DMS153 treated with DMSO at 0.1 percent for 48 hours (cell line): ENCODE data around the gene PPTC7.
A peak's percentile ranks its signal among the peaks of the same experiment; 100 is the strongest.
"Not testable (repeated sequence)": the region's sequence is repeated elsewhere in the genome, so short reads cannot be mapped to it uniquely, and the experiment has no call there.

Experiments
- DNase-seq: peaks from one replicate; lab custom pipeline; 2025; ENCODE audit not compliant: unreplicated experiment; lab: John Stamatoyannopoulos, UW

The PPTC7 gene

DNA sequence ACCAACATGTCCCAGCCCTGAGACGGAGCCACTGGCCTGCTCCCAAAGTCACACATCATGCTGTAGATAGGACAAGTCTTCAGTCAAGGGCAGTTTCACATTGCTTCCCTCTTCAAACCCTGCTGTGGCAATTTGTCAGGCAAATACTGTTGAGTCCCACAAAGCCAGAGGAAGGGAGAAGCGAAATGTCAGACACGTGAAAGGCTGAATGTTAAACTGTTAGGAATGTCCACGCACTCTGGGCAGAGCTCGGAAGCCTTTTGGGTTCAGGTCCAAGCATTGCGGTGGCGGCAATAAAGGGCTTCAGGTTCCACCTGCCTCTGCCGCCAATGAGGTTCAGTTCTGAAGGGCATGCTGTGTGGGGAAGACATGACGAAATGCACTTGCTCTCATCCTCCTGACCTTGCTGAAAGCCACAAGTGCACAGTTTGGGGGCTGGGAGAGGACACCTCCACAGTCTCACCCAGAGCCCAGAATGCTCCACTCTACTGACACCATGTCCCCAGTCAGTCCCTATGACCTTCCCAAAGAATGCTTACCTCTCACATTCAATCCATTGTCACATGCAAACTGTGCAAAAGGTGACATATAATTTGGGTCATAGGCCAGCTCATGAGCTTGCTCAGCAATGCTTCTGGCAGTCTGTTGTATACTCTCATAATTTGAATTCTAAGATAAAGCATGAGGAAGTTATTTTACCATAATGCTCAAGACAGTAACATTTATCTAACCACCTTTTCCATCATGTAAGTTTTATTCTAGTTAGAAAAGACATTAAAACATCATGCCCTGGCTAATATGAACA, 45.3 kb downstream of the PPTC7 start:
- peak; percentile 48 for DNase-seq

DNA sequence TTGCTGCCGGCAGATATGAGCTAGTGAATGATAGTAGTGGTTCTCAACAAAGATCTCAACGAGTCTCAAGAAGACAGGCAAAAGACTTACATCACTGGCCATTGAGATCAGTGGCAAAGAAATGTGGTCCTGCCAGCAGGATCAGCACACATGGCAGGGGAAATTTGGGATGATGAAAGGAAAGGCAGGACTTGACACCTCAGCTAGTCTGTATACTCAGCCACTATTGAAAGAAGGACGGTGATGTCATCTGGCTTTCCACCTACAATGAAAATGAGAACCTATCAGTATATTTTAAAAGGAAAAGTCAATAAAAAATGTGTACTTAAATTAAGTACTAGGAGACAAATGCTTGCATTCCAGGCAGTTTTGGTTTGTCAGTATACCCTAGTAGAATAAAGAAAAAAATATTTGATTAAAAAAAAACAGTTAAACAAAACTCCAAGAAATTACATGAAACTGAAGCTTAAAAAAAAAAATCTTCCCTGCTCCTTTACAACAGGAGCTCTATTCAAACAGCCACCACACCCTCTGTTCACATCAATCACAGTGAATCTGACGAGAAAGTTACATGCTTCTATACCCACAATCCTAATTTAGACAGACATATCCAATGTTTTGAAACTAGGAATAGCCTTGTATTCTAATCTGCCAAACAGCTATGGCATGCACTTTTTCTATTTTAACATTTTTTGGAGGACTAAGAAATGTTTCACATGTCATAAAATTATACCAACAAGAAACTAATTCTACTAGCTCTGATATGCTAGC, 46.1 kb downstream of the PPTC7 start:
- DNase-seq, result no peak

DNA sequence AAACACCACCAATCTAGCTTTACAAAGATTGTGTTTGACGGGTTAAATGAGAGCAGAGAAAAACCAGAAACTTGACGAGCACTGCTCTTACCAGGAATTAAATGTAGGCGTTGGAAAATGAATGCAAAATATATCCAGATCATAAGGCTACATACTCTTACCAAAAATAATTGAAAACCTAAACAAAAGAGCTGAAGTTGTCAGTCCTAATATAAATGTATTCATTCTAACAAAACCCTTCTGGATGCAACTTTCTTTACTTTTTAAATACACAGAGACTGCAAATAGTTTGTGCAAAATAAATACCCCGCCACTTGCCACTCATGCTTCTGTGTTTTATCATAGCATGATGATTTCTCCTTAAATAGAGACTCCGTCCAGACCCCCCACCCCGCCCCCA, 48.3 kb downstream of the PPTC7 start:
- no peak for DNase-seq

DNA sequence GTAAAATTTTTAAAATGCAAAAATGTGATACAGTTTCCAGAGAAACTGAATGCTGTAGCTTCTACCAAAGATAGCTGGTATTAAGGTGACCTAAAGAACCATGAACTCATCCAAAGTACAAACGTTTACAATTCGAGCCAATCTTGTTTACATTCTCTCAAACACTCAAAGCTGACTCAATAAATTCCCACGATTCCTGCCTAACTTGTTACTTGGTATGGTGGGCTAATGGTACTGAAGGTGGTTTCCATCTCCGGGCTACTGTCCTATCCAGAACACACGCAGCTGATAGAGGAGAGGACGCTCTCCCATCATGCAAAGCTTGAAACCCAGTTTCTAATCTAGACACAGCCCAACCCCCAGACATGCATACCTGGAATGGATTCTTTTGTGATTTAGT, 49.5 kb downstream of the PPTC7 start:
- no peak for DNase-seq

DNA sequence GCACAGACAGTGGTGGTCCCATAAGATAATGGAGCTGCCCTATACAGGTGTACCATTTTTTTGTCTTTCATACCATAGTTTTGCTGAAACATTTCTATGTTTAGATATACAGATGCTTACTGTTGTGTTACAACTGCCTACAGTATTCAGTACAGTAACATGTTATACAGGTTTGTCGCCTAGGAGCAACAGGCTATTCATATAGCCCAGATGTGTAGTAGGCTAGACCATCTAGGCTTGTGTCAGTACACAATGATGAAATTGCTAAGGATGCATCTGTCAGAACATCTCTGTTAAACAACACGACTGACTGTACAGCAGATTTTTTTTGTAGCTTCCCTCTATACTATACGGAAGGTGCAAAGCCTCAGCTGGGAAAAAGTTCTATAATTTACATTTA, 50.5 kb downstream of the PPTC7 start:
- DNase-seq, result no peak

DNA sequence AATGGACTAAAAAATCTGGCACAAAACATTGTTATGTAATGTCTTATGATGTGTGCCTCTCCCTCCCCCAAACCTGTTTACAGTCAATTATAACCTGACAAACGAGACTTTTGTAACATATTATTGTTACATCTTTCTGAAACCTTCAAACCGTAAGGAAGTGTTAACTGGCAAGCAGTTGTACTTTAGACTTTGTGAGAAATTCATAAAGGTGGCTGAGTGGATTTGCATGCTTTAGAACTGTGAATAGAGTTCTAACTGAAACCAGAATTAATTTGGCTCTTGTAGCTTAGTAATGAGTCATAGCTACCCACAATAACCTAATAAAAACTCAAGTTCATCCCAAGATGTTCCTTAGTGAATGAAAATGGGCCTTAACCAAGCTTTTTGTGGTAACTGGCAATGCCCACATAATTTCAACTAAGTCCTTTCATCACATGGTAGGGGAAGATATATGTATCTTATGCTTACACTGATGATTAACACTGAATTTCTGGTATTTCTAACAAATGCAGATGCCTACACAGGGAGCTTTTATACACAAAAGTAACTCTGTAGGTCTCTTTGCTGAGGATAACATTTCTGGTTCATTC, 51.3 kb downstream of the PPTC7 start:
- no peak for DNase-seq

DNA sequence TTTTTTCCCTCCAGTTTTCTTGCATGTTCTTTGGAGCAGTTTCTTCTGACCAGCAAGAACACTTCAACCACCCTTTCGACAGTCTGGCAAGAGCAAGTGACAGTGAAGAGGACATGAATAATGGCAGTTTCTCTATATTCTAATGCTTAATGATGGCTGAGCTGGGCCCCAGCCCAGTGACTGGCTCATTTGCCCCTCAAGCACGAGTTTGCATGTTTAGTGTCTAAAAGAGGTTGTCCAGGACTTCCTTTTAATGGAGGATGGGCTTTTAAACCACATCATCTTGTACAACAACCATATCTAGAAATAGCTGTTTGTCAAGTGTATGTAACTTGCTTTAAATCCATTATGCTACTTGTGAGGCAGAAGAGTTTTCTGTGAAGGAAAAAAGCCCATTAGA, 52.6 kb downstream of the PPTC7 start:
- no peak for DNase-seq

DNA sequence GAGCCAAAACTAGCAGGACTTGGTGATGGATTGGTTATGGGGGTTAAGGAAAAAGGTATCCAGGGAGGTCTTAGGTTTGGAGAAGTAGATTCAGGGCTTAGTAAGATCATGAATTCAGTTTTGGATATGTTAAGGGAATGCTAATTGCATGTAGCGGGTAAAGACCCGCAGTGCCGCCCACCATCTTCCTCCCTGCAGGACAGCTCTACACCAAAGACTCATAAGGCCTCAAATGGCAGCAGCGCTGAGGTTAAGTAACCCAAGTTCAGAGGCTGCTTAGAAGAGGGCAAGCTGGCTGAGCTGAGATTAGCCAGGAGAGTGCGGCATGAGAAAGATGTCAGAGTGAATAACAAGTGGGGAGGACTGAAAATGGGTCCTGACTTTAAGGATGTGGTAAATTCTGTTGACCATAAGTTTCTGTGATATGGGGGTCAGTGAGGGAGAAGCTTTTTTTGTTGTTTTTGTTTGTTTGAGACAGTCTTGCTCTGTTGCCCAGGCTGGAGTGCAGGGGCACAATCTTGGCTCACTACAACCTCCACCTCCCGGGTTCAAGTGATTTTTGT, 54.8 kb downstream of the PPTC7 start:
- no peak for DNase-seq

DNA sequence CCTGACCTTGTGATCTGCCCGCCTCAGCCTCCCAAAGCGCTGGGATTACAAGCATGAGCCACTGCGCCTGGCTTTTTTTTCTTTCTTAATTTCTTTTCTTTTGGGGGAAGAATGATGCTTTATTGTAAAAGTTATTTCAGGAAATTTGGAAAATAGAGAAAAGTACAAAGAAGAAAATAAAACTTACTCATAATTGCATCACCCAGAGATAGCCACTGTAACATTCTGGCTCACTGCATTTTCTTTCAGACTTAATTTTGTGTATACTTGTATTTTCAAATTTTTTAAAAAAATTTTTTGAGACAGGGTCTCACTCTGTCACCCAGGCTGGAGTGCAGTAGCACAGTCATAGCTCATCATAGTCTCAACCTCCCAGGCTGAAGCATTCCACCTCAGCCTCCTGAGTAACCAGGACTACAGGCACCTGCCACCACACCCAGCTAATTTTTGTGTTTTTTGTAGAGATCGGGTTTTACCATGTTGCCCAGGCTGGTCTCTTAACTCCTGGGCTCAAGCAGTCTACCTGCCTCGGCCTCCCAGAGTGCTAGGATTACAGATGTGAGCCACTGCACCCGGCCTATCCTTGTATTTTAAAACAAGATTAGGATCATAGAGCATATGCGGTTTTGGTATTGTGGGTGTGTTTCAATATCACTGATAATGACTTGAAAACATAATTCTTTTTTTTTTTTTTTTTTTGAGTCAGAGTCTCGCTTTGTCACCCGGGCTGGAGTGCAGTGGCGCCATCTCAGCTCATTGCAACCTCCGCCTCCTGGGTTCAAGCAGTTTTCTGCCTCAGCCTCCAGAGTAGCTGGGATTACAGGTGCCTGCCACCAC, 62.0 kb downstream of the PPTC7 start:
- not testable (repeated sequence) for DNase-seq

DNA sequence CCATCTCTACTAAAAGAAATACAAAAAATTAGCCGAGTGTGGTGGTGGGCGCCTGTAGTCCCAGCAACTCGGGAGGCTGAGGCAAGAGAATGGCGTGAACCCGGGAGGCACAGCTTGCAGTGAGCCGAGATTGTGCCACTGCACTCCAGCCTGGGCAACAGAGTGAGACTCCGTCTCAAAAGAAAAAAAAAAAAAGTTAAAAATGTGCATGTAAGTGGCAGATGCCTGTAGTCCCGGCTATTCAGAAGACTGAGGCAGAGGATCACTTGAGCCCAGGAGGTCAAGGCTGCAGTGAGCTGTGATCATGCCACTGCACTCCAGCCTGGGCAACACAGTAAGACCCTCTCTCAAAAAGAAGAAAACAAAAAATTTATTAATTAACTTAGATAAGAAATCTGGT, 65.1 kb downstream of the PPTC7 start:
- not testable (repeated sequence) for DNase-seq

DNA sequence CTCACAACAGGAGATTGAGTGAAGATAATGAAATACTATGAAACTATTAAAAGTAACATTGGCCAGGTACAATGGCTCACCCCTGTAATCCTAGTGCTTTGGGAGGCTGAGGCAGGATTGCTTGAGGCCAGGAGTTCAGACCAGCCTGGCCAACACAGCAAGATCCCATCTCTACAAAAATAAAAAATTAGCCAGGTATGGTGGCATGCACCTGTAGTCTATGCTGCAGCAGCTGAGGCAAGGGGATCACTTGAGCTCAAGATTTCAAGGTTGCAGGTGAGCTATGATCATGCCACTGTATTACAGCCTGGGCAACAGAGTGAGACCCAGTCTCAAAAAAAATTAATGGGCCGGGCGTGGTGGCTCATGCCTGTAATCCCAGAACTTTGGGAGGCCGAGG, 66.1 kb downstream of the PPTC7 start:
- no peak for DNase-seq

DNA sequence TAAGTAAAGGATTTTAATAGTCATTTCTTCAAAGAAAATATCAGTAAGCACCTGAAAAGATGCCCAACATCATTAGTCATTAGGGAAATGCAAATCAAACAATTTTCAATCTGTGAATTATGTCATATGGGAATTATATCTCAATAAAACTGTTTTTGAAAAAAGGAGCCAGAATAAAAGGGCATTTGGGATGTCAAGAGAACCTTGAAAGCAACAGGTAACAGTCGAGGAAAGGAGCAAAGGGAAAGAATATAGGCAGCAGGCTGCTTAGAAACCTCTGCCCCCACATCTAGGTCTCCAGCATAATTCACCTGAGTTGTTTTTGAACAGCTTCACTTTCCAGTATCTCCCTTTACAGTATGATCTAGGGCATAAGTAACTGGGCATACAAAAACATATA, 68.8 kb downstream of the PPTC7 start:
- no peak for DNase-seq

DNA sequence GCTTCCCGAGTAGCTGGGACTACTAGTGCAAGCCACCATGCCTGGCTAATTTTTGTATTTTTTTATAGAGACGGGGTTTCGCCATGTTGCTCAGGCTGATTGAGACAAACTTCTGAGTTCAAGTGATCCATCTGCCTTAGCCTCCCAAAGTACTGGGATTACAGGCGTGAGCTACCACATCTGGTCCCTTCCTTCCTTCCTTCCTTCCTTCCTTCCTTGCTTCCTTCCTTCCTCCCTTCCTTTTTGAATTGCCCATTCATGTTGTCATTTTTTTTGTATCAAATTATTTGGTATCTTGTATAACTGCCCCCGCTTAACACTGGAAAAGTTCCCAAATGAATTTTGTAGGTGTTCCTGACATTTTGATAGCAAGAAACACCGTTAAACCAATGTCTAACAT, 69.3 kb downstream of the PPTC7 start:
- DNase-seq, result no peak

DNA sequence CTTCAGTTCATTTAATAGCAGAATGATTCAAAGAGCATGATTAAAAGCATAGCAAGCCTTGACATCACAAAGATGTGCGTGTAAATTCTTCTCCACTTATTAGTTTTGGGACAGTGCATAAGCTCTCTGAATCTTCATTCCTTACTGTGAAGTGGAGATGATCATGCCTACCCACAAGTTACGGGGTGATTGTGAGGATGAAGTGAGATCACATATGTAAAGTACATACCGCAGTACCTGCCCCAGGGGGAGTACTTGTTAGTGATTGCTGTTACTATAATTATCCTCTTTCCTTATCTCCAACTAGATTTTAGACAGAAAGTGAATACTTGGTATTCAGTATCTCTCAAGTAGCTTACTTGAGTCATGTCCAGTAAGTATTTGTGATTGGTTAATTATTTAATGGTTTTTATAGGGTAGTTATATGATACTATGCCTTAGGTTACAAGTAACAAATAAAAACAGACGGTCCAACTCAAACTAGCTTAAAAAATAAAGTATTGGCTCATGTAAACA, 75.0 kb downstream of the PPTC7 start:
- no peak for DNase-seq

DNA sequence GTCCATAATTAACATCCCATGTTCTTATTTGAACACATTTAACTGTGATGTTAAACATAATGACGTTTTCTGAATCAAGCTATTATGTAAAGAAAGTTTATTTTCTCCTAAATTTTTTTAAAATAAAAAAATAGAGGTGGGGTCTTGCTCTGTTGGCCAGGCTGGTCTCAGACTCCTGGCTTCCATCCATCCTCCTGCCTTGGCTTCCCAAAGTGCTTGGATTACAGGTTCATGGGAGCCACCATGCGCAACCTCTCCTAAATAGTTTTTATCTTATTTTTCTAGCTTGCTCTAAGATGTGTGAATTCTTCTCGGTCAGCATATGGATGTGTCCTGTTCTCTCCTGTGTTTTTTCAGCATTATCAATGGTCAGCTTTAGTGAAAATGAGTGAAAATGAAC, 77.8 kb downstream of the PPTC7 start:
- no peak for DNase-seq

DNA sequence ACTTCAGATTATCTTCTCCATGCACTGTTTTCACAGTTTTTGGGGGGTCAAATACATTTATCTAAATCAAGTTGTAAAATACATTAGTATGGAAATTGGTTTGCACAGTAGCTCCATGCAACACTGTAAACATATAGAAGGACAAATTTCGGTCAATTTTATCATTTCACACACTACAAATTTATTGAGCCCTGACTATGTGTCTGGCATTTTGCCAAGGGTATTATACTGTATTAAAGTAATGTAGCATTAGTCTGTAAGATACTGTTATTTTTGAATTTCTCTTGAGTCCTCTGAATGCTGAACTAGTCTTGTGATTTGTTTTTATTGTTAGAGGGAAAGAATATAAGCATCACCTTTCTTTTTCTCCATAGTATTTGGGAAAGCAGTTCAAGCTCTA, 79.7 kb downstream of the PPTC7 start:
- DNase-seq, result no peak

DNA sequence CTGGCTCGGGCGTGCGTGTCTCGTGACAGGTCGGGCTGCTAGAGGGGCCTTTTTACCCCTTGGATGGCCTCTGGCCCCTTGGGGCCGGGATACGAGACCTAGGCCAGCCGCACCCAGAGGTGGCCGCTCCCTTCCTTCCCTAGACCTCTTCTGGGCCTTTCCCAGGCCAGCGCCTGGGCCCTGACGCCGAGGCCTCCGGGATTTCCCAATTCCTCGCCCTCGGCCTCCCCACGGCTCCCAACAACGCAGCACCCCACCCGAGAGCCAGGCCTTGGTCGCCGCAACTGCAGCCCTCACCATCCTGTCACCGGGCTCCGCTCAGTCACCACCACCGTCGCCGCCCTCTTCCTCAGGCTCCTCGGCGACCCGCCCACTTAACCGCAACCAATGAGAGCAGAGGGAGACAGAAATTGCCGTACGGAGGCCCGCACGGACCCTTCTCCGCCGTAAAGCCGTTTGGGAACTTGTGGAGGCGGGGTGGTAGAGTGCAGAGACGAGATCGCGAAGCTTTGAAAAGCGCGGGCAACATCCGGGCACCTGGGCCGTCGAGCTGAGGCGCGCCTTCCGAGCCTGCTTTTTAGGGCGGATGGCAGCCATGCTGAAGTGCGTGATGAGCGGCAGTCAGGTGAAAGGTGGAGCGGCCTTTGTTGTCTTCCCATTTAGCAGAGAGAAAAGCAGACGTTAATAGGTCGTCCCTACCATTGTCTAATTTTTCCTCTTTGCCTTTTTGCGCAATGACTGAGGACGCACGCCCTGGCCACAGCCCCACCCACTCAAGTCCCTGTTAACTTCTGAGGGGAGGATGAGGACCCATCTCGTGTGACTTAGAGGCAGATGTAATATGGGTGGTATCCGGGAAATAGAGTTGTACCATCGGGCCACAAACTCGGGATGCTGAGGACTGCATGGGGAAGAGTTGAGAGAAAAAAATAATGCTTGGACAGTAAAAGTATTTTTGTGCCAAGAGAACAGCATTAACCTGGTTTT, 81.1 kb downstream of the PPTC7 start, which contains the start of the genes RAD9B and VPS29:
Gene RAD9B, plus strand, starts transcription at position 580 of the 987 bp plus-strand sequence. Its CDS starts 7 bp downstream, at position 587.
Gene VPS29, minus strand, starts transcription at position 360 of the 987 bp plus-strand sequence. Its CDS starts 60 bp downstream, at position 300.
- DNase-seq, result peak; percentile 97

DNA sequence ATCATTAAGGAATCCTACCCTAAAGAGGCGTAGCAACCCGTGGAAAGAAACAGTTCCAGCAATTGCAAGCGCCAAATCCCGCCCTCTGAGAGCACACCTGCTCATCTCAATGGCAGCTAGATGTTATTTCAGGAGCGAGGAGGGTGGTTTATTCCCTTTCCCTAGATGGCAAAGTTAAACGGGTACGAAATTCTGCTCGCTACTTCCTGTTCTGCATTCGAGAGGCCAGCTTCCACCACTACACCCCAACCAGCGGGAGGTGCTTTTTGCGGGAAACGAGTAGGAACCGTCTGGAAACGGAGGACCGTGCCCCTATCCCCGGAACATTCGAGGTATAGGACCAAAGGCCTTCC, 81.7 kb downstream of the PPTC7 start:
- DNase-seq, result no peak

DNA sequence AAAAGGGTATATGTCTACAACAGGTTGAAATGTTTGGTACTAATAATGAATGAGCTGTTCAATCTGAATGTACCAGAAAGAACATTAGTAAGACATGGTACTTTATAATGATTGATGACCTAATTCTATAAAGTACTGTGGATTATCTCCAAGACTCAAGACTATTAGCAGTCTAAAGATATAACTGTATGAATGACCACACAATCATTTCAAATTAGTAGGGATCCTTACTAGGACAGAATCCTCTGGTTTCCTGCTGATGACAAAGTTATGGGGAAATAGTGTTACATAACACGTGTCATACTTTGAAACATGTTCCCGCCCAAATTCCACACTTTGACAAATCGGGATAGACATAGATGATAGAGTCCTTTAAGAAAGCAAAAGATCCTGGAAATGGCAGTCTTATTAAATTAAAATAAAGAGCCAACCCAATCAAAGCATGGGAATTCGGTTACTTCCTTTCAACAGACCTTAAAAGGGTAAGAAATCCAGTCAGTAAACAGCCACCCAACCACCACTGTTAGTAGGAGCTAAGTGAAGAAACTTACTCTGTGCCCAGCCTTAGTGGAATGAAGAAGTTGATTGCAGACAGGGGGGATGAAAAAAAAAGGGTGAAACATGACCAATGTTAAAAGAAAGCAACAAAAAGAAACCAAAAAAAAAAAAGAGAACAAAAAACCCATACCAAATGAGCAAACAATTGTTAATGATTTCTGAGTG, 84.0 kb downstream of the PPTC7 start:
- DNase-seq, result no peak
